Tibial nerve (tissue), 4 donors: ENCODE results near the gene SMARCAL1.

Experiments
- EP300 ChIP-seq, 2 donors: sonication (generic); formaldehyde crosslinking; IDR thresholded peaks; one replicate each; pipeline ENCODE4 v1.6.1; 2017; ENCODE audit warnings: antibody characterized with exemption in 2 of 2, mild to moderate bottlenecking in 1 of 2
- TF ChIP-seq, protein P1 (sequence below), 5 experiments: fragments of 200-600 bp in 3 of 5; fragments of 450-650 bp in 2 of 5; sonication (generic) in 3 of 5; IDR thresholded peaks; one replicate each; pipeline ENCODE4 v1.5.1; 2016 to 2019; ENCODE audit warnings: antibody characterized with exemption in 5 of 5, mild to moderate bottlenecking in 3 of 5, moderate library complexity in 2 of 5

DNA sequence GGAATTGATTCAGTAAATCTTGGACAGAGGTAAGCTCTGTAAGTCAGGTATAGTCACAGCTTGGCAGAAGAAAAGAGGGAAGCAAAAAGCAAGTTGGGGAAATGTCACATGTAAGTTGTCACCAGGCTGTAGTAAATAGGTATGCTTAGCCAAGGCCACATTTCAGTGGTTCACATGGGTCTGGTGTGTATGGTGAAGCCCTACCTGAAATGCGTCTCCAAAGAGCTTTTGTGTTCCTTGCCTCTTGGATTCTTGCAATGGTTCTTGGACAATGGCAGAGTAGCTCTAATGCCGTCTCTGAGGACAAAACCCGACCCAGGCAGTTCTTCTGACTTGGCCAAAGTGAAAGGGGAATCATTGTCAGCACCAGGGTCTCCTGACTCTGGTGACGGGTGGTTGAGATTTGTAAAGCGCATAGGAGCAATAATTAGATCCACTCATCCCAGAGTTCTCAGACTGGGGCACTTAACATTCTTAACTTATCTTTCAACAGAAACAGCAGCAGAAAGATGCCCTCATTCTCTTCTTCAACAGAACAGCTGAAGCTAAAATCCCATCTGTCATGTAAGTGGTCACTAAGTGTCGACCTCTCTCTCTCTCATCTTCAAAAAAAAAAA lies 51.9 kb downstream of the SMARCAL1 start:
- TF ChIP-seq EP300 (IDR thresholded peaks at IDR 0.05): no peak
- TF ChIP-seq, protein P1, sequence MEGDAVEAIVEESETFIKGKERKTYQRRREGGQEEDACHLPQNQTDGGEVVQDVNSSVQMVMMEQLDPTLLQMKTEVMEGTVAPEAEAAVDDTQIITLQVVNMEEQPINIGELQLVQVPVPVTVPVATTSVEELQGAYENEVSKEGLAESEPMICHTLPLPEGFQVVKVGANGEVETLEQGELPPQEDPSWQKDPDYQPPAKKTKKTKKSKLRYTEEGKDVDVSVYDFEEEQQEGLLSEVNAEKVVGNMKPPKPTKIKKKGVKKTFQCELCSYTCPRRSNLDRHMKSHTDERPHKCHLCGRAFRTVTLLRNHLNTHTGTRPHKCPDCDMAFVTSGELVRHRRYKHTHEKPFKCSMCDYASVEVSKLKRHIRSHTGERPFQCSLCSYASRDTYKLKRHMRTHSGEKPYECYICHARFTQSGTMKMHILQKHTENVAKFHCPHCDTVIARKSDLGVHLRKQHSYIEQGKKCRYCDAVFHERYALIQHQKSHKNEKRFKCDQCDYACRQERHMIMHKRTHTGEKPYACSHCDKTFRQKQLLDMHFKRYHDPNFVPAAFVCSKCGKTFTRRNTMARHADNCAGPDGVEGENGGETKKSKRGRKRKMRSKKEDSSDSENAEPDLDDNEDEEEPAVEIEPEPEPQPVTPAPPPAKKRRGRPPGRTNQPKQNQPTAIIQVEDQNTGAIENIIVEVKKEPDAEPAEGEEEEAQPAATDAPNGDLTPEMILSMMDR (IDR thresholded peaks at IDR 0.05): no peak
